Gastroesophageal sphincter (tissue), 4 donors: ENCODE data around the gene RAB3D. TPM values are rescaled to one million over a fixed set of nuclear protein-coding genes. Genes with fewer than 3 reads are reported as not detected.

Source experiments
- ATAC-seq: fragments of 150-250 bp; one replicate; pipeline ENCODE4 v1.9.1; 2016; ENCODE audit warnings: mild to moderate bottlenecking, moderate library complexity
- H3K27ac ChIP-seq, 4 donors: fragments of 200-600 bp; sonication (generic) in 3 of 4; 1 replicate in 3 of 4; 2 replicates in 1 of 4; pipeline ENCODE4 v1.5.1; 2016 to 2019
- H3K27me3 ChIP-seq: fragments of 200-600 bp; sonication (generic); one replicate; pipeline ENCODE4 v1.5.1; 2019
- H3K36me3 ChIP-seq, 2 donors: fragments of 200-600 bp; sonication (generic); one replicate each; pipeline ENCODE4 v1.5.1; 2019; ENCODE audit warnings: control low read depth in 1 of 2
- H3K4me1 ChIP-seq, 3 donors: fragments of 200-600 bp; sonication (generic); 1 replicate in 2 of 3; 2 replicates in 1 of 3; pipeline ENCODE4 v1.5.1; 2016 to 2019; ENCODE audit warnings: control low read depth in 2 of 3
- H3K4me3 ChIP-seq, 2 donors: fragments of 200-600 bp; sonication (generic); one replicate each; pipeline ENCODE4 v1.5.1; 2019; ENCODE audit warnings: mild to moderate bottlenecking in 1 of 2, moderate library complexity in 1 of 2
- H3K9me3 ChIP-seq, 3 donors: fragments of 200-600 bp; sonication (generic); one replicate each; pipeline ENCODE4 v1.5.1; 2017 to 2019; ENCODE audit warnings: control low read depth in 2 of 3
- EP300 ChIP-seq: sonication (generic); formaldehyde crosslinking; IDR thresholded peaks from one replicate; pipeline ENCODE4 v1.6.1; 2017; ENCODE audit warnings: antibody characterized with exemption, mild to moderate bottlenecking
- POLR2A ChIP-seq, 2 donors: fragments of 450-650 bp; IDR thresholded peaks; one replicate each; pipeline ENCODE4 v1.6.1; 2017; ENCODE audit warnings: antibody characterized with exemption in 2 of 2, mild to moderate bottlenecking in 2 of 2, moderate library complexity in 1 of 2
- POLR2AphosphoS5 ChIP-seq: sonication (generic); formaldehyde crosslinking; IDR thresholded peaks from one replicate; pipeline ENCODE4 v1.6.1; 2017; ENCODE audit warnings: antibody characterized with exemption
- WGBS, 2 donors: methylation state at CpG; one replicate each; pipeline ENCODE4 v1.1.5; 2018; ENCODE audit warnings: low coverage in 1 of 2; 5-methylcytosine and 5-hydroxymethylcytosine counted together
- total RNA-seq, 4 donors: library from RNA; depleted of rRNA; stranded (reverse); fragments of >200 nt; gene quantifications; one replicate each; pipeline ENCODE4 v1.1.0, GENCODE V29; 2016
- TF ChIP-seq, protein P1 (sequence below), 4 experiments: fragments of 200-600 bp in 2 of 4; fragments of 450-650 bp in 2 of 4; sonication (generic) in 1 of 4; IDR thresholded peaks; one replicate each; pipeline ENCODE4 v1.5.1; 2017 to 2019; ENCODE audit warnings: antibody characterized with exemption in 4 of 4, mild to moderate bottlenecking in 2 of 4, moderate library complexity in 2 of 4

The RAB3D gene
- total RNA-seq, 4 donors from 2014 or later: 21.5 to 43.7 (median 28.0) TPM

DNA sequence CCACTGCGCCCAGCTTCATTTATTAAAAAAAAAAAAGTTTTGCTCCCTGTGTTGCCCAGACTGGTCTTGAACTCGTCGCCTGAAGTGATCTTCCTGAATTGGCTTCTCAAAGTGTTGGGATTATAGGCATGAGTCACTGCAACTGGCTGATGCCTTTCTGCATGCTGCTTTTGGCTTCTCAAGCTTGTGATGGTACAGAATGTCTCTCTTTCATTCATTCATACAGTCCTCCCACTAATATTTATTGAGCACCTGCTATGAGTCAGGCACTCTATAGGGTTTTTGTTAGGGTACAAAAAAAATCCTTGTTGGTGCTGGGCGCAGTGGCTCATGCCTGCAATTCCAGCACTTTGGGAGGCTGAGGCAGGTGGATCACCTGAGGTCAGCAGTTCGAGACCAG, 34.5 kb downstream of the RAB3D start:
- Histone ChIP-seq H3K27me3 (peaks cover 4% of the 10 kb centered on the region), H3K36me3 (no peaks in the 10 kb centered on the region)
- ATAC-seq: no peak

DNA sequence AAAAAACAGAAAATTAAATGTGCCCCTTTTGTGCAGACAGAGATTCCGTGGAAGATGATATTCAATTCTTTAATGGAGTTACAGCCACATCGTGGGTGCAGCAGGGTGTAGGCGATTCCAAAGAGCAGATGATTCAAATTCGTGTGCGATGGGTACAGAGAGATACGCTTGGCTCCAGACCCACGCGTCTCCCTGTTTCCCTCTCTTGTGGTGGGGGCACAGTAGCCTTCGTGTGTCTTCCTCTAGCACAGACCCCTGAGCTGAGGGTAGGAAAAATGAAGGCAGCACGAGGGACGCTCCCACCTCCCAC, 38.7 kb downstream of the RAB3D start:
- Histone ChIP-seq H3K27ac (no peak overlapping the region), H3K4me3 (no peak overlapping the region), H3K9me3 (no peaks in the 10 kb centered on the region), H3K36me3 (no peaks in the 10 kb centered on the region), H3K4me1 (peaks cover 0 to 11% (median 0%) of the 10 kb centered on the region in 3 donors), H3K27me3 (peaks cover 4% of the 10 kb centered on the region)
- 79 to 83% methylated on average over 2 to 11 of the region's 11 CpGs for WGBS, 2 donors
- TF ChIP-seq, protein P1, sequence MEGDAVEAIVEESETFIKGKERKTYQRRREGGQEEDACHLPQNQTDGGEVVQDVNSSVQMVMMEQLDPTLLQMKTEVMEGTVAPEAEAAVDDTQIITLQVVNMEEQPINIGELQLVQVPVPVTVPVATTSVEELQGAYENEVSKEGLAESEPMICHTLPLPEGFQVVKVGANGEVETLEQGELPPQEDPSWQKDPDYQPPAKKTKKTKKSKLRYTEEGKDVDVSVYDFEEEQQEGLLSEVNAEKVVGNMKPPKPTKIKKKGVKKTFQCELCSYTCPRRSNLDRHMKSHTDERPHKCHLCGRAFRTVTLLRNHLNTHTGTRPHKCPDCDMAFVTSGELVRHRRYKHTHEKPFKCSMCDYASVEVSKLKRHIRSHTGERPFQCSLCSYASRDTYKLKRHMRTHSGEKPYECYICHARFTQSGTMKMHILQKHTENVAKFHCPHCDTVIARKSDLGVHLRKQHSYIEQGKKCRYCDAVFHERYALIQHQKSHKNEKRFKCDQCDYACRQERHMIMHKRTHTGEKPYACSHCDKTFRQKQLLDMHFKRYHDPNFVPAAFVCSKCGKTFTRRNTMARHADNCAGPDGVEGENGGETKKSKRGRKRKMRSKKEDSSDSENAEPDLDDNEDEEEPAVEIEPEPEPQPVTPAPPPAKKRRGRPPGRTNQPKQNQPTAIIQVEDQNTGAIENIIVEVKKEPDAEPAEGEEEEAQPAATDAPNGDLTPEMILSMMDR (IDR thresholded peaks at IDR 0.05): no peak
- TF ChIP-seq POLR2AphosphoS5 (no peak), POLR2A (IDR thresholded peaks at IDR 0.05) (no peak), EP300 (no peak)
- ATAC-seq: no peak

More for the DNA sequence above, 34.5 kb downstream of the RAB3D start:
- no peak overlapping the region for H3K4me3 ChIP-seq
- no peak for TF ChIP-seq POLR2A (IDR thresholded peaks at IDR 0.05)
- no peak for TF ChIP-seq EP300
- no peak for TF ChIP-seq POLR2AphosphoS5
- TF ChIP-seq, protein P1 (IDR thresholded peaks at IDR 0.05): no peak
- H3K4me1 ChIP-seq: no peaks in the 10 kb centered on the region
- WGBS, 2 donors: 73 to 83% methylated on average over 2 to 3 of the region's 5 CpGs
- no peaks in the 10 kb centered on the region for H3K9me3 ChIP-seq
- H3K27ac ChIP-seq: no peak overlapping the region

DNA sequence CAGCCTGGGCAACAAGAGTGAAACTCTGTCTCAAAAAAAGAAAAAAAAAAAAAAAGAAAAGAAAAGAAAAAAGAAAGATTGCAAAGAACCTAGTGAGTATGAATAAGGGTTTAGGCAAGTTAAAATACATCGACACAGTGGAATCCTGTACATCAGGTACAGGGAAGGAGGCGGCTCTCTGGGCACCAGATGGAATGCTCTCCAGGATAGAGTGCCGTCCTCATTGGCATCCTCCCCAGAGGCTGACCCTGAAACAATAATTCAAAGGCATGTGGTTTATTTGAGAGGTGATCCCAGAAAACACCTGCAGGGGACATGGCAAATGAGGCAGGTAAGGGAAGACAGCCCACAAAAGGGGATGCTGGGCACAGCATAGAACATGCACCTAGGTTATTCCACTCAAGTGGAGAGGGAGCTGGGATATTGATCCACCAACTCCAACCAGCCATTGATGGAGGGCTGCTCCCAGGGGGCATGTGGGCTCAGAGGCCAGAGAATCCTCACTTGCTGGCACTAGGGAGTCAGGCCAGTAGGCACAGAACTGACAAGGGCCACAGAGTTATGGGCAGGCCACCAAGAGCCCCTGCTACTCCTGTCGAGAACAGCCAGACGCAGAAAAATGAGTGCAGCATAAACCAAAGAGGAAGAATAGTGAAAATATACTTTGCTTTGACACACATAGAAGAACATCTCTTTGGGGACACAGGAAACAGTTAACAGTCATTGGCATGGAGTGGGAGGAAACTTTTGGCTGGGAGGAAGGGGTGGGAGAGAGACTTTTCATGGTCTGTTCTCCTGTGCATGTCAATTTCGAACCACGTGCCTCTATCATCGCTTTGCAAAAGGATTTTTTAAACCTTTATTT, 39.3 kb downstream of the RAB3D start:
- WGBS, 2 donors: 66 to 82% methylated on average over 8 of the region's 8 CpGs
- peaks cover 0 to 13% (median 0%) of the 10 kb centered on the region in 3 donors for H3K4me1 ChIP-seq
- TF ChIP-seq, protein P1 (IDR thresholded peaks at IDR 0.05): no peak
- TF ChIP-seq POLR2AphosphoS5 (no peak), EP300 (no peak), POLR2A (IDR thresholded peaks at IDR 0.05) (no peak)
- ATAC-seq: no peak
- no peaks in the 10 kb centered on the region for H3K36me3 ChIP-seq
- peaks cover 4% of the 10 kb centered on the region for H3K27me3 ChIP-seq
- no peak overlapping the region for H3K27ac ChIP-seq
- no peaks in the 10 kb centered on the region for H3K9me3 ChIP-seq
- no peak overlapping the region for H3K4me3 ChIP-seq

DNA sequence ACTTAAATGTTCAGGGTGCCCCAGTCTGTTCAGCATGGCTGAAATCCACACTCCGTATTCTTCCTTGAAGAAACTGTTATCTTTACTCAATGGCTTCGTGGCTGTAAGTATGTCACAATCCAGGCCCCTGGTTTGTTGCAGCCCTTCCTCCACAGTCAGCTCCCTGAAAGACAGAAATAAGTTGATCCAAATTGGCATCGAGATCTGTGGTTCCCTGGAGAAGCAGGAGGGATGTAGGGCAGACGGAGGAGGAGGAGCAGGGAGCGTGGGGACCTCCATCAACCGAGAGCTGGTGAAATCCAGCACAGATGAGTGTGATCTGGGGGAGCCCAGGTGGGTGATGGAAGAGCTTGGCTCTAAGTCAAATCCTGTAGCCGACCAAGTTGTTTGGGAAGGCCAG, 43.2 kb downstream of the RAB3D start:
- Histone ChIP-seq H3K4me3 (no peak overlapping the region), H3K36me3 (no peaks in the 10 kb centered on the region), H3K9me3 (no peaks in the 10 kb centered on the region), H3K4me1 (peaks cover 0 to 26% (median 0%) of the 10 kb centered on the region in 3 donors), H3K27ac (peak overlapping the region in 3 of 4 donors; percentile 48 to 71 (median 66)), H3K27me3 (no peaks in the 10 kb centered on the region)
- ATAC-seq: peak; percentile 40
- 15 to 46% methylated on average over 5 of the region's 7 CpGs for WGBS, 2 donors
- TF ChIP-seq, protein P1 (IDR thresholded peaks at IDR 0.05): no peak
- TF ChIP-seq POLR2AphosphoS5 (peak; percentile 4), EP300 (no peak)
